Measurements from ENCODE around the gene UVSSA.

Gene UVSSA

GRCh38 chr4:1405636-1406393 lies 58.8 kb downstream of the UVSSA start:
- H3K4me3 ChIP-seq (replicated peaks; ENCODE audit: low read depth, low read length), result no peak overlapping the region
- no peak for DNase-seq (ENCODE audit: low read depth)
- TF ChIP-seq, protein P1, sequence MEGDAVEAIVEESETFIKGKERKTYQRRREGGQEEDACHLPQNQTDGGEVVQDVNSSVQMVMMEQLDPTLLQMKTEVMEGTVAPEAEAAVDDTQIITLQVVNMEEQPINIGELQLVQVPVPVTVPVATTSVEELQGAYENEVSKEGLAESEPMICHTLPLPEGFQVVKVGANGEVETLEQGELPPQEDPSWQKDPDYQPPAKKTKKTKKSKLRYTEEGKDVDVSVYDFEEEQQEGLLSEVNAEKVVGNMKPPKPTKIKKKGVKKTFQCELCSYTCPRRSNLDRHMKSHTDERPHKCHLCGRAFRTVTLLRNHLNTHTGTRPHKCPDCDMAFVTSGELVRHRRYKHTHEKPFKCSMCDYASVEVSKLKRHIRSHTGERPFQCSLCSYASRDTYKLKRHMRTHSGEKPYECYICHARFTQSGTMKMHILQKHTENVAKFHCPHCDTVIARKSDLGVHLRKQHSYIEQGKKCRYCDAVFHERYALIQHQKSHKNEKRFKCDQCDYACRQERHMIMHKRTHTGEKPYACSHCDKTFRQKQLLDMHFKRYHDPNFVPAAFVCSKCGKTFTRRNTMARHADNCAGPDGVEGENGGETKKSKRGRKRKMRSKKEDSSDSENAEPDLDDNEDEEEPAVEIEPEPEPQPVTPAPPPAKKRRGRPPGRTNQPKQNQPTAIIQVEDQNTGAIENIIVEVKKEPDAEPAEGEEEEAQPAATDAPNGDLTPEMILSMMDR (IDR thresholded peaks at IDR 0.05; ENCODE audit: low read length, missing control alignments), result no peak

DNA sequence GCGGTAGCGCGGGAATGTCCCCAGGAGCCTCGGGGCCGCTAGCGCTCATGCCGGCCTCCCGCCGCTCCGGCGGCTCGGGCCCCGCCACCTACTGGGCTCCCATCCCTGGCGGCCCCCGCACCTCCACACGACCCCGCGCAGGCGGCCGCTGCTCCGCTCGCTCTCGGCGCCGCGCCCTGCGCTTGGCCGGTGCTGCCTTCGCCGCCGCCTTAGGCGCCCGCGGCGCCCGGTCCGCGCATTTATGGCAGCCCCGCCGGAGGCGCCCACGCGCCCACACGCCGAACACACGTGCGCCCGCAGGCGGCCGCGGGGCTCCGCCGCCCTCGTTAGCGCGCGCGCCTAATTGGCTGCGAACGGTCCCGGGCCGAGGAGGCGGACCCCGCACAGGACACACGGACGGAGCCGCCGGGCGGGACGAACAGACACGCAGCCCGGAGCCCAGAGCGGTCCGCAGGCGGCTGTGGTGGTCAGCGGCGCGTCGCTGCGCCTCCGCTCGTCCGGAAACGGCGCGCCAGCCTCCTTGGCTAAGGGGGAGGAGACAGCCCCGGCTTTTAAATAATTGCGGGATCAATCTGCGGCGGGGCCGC lies 59.5 kb downstream of the UVSSA start, which contains the start of gene NKX1-1:
Gene NKX1-1, minus strand, starts transcription at position 49 of the 587 bp plus-strand sequence. Its CDS starts 0 bp downstream, at position 49.
- H3K4me3 ChIP-seq (replicated peaks; ENCODE audit: low read depth, low read length), result no peak within 1 kb of the TSS
- DNase-seq (ENCODE audit: low read depth), result no peak
- TF ChIP-seq, protein P1 (IDR thresholded peaks at IDR 0.05; ENCODE audit: low read length, missing control alignments), result no peak

GRCh38 chr4:1406981-1407656 lies 60.1 kb downstream of the UVSSA start:
- DNase-seq (ENCODE audit: low read depth), result no peak
- TF ChIP-seq, protein P1 (IDR thresholded peaks at IDR 0.05; ENCODE audit: low read length, missing control alignments), result no peak
- no peak overlapping the region for H3K4me3 ChIP-seq (replicated peaks; ENCODE audit: low read depth, low read length)

DNA sequence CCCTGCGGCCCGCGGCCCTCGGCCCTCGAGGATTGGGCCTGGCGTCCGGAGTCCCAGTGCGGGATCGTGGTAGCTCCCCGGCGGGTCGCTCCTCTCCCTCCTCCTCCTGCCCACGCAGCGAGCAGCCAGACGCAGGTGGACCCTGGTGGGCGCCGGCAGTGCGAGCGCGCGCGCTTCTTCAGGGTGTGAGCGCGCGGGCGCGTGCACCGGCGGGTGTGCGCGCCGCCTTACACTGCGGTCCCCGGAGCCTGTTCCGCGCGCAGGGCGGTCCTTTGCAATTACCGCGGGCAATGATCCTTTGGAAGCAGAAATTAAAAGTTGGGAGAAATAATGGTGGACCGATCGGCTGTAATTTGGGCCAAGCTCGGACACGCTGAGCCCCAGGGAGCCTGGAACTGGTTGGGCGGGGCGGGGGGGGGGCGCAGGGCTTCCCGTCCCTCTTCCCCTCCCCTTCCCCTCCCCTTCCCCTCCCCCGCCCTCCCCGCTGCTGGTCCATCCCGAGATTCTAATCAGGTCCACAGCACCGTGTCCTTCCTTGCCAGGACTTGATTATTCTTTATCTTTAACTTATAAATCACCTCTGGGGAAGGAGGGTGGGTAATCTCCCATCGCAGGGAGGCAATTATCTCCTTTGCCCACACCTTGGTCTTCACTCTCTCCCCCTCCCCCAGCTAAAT lies 60.8 kb downstream of the UVSSA start:
- TF ChIP-seq, protein P1 (IDR thresholded peaks at IDR 0.05; ENCODE audit: low read length, missing control alignments), result no peak
- DNase-seq (ENCODE audit: low read depth), result no peak
- H3K4me3 ChIP-seq (replicated peaks; ENCODE audit: low read depth, low read length), result no peak overlapping the region

- DNase-seq (ENCODE audit: low read depth), result no peak
- H3K4me3 ChIP-seq (replicated peaks; ENCODE audit: low read depth, low read length), result no peak overlapping the region
- TF ChIP-seq, protein P1 (IDR thresholded peaks at IDR 0.05; ENCODE audit: low read length, missing control alignments), result no peak
These were observed 61.4 kb downstream of the UVSSA start for GRCh38 chr4:1408418-1408817.

GRCh38 chr4:1409079-1409478 lies 62.1 kb downstream of the UVSSA start:
- DNase-seq (ENCODE audit: low read depth), result no peak
- TF ChIP-seq, protein P1 (IDR thresholded peaks at IDR 0.05; ENCODE audit: low read length, missing control alignments), result no peak
- no peak overlapping the region for H3K4me3 ChIP-seq (replicated peaks; ENCODE audit: low read depth, low read length)
